Effector CD8-positive, alpha-beta T cell (primary cell): ENCODE data around the gene GRAP2.
A peak's percentile ranks its signal among the peaks of the same experiment; 100 is the strongest.

Source experiments
- DNase-seq: peaks from one replicate; lab custom pipeline; 2025; lab: John Stamatoyannopoulos, UW

GRAP2 gene

GRCh38 chr22:39946126-39946502 lies 45.2 kb downstream of the GRAP2 start:
- no peak for DNase-seq

GRCh38 chr22:39946503-39947219 lies 45.8 kb downstream of the GRAP2 start:
- no peak for DNase-seq

- no peak for DNase-seq
These were observed 46.6 kb downstream of the GRAP2 start for GRCh38 chr22:39947220-39948216.

- no peak for DNase-seq
These were observed 49.3 kb downstream of the GRAP2 start for GRCh38 chr22:39949964-39950737.

GRCh38 chr22:39951603-39952293 lies 50.9 kb downstream of the GRAP2 start:
- DNase-seq, result peak; percentile 23

GRCh38 chr22:39952347-39952746 lies 51.5 kb downstream of the GRAP2 start:
- DNase-seq, result no peak

GRCh38 chr22:39953101-39953500 lies 52.2 kb downstream of the GRAP2 start:
- no peak for DNase-seq

- no peak for DNase-seq
These were observed 53.7 kb downstream of the GRAP2 start for GRCh38 chr22:39954584-39955055.

GRCh38 chr22:39955675-39956074 lies 54.8 kb downstream of the GRAP2 start:
- no peak for DNase-seq

- no peak for DNase-seq
These were observed 56.2 kb downstream of the GRAP2 start for GRCh38 chr22:39956932-39957664.

GRCh38 chr22:39958009-39958711 lies 57.3 kb downstream of the GRAP2 start:
- no peak for DNase-seq

- no peak for DNase-seq
These were observed 58.2 kb downstream of the GRAP2 start for GRCh38 chr22:39958949-39959639.

- no peak for DNase-seq
These were observed 59.0 kb downstream of the GRAP2 start, which contains the start of gene TMA7B for GRCh38 chr22:39959640-39960447. TSS of gene TMA7B (plus strand) at chr22:39960397. CDS start at chr22:39964375, 3,978 bp downstream.

GRCh38 chr22:39960791-39961746 lies 60.2 kb downstream of the GRAP2 start:
- DNase-seq, result no peak

GRCh38 chr22:39962071-39962470 lies 61.2 kb downstream of the GRAP2 start:
- DNase-seq, result no peak

- no peak for DNase-seq
These were observed 64.9 kb downstream of the GRAP2 start for GRCh38 chr22:39965748-39966147.

GRCh38 chr22:39966470-39966869 lies 65.6 kb downstream of the GRAP2 start:
- DNase-seq, result no peak
